Esophagus muscularis mucosa (tissue), 4 donors: ENCODE results near the gene TMA7B. TPM values are rescaled to one million over a fixed set of nuclear protein-coding genes. Genes with fewer than 3 reads are reported as not detected.

Experiments
- DNase-seq: peaks from one replicate; pipeline ENCODE4 v3.0.0-alpha.2; 2017; ENCODE audit errors: extremely low spot score
- H3K27ac ChIP-seq, 4 donors: fragments of 200-600 bp; sonication (generic); replicated peaks in 1 of 4; 1 replicate in 3 of 4; 2 replicates in 1 of 4; pipeline ENCODE4 v1.5.1; 2016 to 2019; ENCODE audit warnings: mild to moderate bottlenecking in 1 of 4
- H3K27me3 ChIP-seq, 4 donors: fragments of 200-600 bp; sonication (generic); one replicate each; pipeline versions ENCODE4 v1.5.1 to v1.6.0; 2016 to 2019
- H3K36me3 ChIP-seq, 4 donors: fragments of 200-600 bp; sonication (generic); one replicate each; pipeline ENCODE4 v1.5.1; 2016 to 2019
- H3K4me1 ChIP-seq, 4 donors: fragments of 200-600 bp; sonication (generic); one replicate each; pipeline ENCODE4 v1.5.1; 2016 to 2019
- H3K4me3 ChIP-seq, 4 donors: fragments of 200-600 bp; sonication (generic); 1 replicate in 2 of 4; 2 replicates in 2 of 4; pipeline ENCODE4 v1.5.1; 2016 to 2019; ENCODE audit warnings: mild to moderate bottlenecking in 4 of 4, moderate library complexity in 1 of 4
- H3K9me3 ChIP-seq, 4 donors: fragments of 200-600 bp; sonication (generic); 1 replicate in 3 of 4; 2 replicates in 1 of 4; pipeline ENCODE4 v1.5.1; 2016 to 2019
- EP300 ChIP-seq: sonication (generic); formaldehyde crosslinking; IDR thresholded peaks from one replicate; pipeline ENCODE4 v1.6.1; 2017; ENCODE audit warnings: antibody characterized with exemption
- POLR2A ChIP-seq: fragments of 450-650 bp; IDR thresholded peaks from one replicate; pipeline ENCODE4 v1.6.1; 2017; ENCODE audit warnings: antibody characterized with exemption, moderate library complexity, mild to moderate bottlenecking, low read depth
- POLR2AphosphoS5 ChIP-seq, 2 donors: sonication (generic); formaldehyde crosslinking; IDR thresholded peaks; one replicate each; pipeline ENCODE4 v1.6.1; 2017; ENCODE audit warnings: antibody characterized with exemption in 2 of 2
- WGBS: methylation state at CpG from one replicate; pipeline ENCODE4 v1.1.5; 2018; 5-methylcytosine and 5-hydroxymethylcytosine counted together
- intact Hi-C: fragments of 100-400 bp; cut with DNase I; formaldehyde crosslinking; loops from one replicate; pipeline ENCODE4 v1.15.1; 2023
- total RNA-seq, 4 donors: library from RNA; depleted of rRNA; stranded (reverse); fragments of >200 nt; gene quantifications; one replicate each; pipeline versions ENCODE4 v1.1.0 to v1.2.1, GENCODE V29; 2016
- TF ChIP-seq, protein P1 (sequence below), 3 experiments: fragments of 200-600 bp in 2 of 3; fragments of 450-650 bp in 1 of 3; sonication (generic) in 2 of 3; IDR thresholded peaks; one replicate each; pipeline ENCODE4 v1.5.1; 2017 to 2019; ENCODE audit warnings: antibody characterized with exemption in 3 of 3, mild to moderate bottlenecking in 2 of 3, moderate library complexity in 1 of 3

The TMA7B gene
- total RNA-seq, 4 donors from 2014 or later: not detected

DNA sequence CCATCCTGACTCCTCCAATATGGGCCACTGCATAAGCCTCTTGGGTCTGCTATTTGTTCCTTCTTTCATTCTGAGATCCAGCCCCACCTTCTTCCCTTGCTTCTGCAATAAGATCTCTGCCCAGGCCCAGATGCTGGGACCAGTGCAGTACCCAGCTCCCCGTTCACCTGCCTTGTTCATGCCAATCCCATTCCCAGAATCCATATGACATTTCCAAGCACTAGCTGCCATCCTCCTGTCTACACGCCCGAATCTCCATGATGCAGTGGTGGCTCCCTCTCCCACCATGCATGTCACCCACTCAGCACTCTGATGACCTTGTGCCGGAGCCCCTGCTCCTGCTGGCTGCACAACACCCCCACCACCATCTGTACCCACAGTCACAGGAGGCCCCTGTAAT lies 23.1 kb downstream of the TMA7B start:
- Histone ChIP-seq H3K27ac (no peak overlapping the region), H3K36me3 (no peaks in the 10 kb centered on the region), H3K9me3 (no peaks in the 10 kb centered on the region), H3K27me3 (peaks cover 0 to 46% (median 0%) of the 10 kb centered on the region in 4 donors), H3K4me3 (no peak overlapping the region), H3K4me1 (no peaks in the 10 kb centered on the region)
- TF ChIP-seq, protein P1, sequence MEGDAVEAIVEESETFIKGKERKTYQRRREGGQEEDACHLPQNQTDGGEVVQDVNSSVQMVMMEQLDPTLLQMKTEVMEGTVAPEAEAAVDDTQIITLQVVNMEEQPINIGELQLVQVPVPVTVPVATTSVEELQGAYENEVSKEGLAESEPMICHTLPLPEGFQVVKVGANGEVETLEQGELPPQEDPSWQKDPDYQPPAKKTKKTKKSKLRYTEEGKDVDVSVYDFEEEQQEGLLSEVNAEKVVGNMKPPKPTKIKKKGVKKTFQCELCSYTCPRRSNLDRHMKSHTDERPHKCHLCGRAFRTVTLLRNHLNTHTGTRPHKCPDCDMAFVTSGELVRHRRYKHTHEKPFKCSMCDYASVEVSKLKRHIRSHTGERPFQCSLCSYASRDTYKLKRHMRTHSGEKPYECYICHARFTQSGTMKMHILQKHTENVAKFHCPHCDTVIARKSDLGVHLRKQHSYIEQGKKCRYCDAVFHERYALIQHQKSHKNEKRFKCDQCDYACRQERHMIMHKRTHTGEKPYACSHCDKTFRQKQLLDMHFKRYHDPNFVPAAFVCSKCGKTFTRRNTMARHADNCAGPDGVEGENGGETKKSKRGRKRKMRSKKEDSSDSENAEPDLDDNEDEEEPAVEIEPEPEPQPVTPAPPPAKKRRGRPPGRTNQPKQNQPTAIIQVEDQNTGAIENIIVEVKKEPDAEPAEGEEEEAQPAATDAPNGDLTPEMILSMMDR (IDR thresholded peaks at IDR 0.05): no peak
- TF ChIP-seq POLR2AphosphoS5 (IDR thresholded peaks at IDR 0.05) (no peak), EP300 (no peak), POLR2A (no peak)
- 95% methylated on average over 4 of the region's 4 CpGs for WGBS
- DNase-seq: no peak
- intact Hi-C loops: no loop called here

DNA sequence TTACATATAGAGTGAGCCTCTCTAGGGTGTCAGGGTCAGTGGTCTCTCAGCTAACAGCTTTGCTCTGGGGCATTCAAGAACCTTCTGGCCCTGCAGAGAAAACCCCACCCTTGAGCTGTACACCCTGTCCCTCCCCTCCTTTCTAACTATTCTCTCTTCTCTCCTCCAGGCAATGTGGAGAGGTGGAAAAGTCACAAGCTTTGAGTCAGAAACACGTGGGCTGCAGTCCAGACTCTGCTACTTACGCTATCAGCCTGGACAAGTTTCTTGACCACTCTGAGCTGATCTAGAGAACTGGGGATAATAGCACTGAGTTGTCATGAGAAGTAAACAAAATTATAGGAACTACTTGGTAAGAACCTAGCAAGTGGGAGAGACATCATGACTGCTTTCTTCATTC lies 23.8 kb downstream of the TMA7B start:
- Histone ChIP-seq H3K4me3 (no peak overlapping the region), H3K9me3 (no peaks in the 10 kb centered on the region), H3K27ac (no peak overlapping the region), H3K4me1 (no peaks in the 10 kb centered on the region), H3K27me3 (peaks cover 0 to 43% (median 0%) of the 10 kb centered on the region in 4 donors), H3K36me3 (no peaks in the 10 kb centered on the region)
- intact Hi-C loops: no loop called here
- no peak for DNase-seq
- TF ChIP-seq EP300: no peak
- TF ChIP-seq POLR2AphosphoS5 (IDR thresholded peaks at IDR 0.05): no peak
- no peak for TF ChIP-seq POLR2A
- TF ChIP-seq, protein P1 (IDR thresholded peaks at IDR 0.05): no peak
- 73% methylated on average over 2 of the region's 2 CpGs for WGBS

DNA sequence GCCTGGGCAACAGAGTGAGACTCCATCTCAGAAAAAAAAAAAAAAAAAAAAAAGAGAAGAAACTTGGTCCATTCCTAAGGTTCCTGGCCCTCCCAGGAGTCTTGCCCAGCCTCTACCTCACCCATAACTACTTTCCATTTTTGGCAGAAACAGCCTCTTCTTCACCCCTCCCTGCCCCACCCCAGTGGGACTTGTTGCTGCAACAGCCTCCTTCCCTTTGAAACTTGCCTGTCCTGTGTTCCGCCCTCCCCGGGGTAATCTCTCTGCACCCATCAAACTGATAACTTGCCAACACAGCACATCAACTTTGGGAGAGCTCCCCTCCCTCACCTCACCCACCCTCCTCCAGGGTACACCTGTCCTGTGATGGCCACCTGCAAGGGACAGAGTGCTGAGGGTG lies 24.5 kb downstream of the TMA7B start:
- intact Hi-C loops: no loop called here
- no peaks in the 10 kb centered on the region for H3K36me3 ChIP-seq
- no peak for DNase-seq
- no peaks in the 10 kb centered on the region for H3K9me3 ChIP-seq
- no peak overlapping the region for H3K27ac ChIP-seq
- 95% methylated on average over 2 of the region's 2 CpGs for WGBS
- TF ChIP-seq POLR2A (no peak), EP300 (no peak), POLR2AphosphoS5 (IDR thresholded peaks at IDR 0.05) (no peak)
- TF ChIP-seq, protein P1 (IDR thresholded peaks at IDR 0.05): no peak
- no peak overlapping the region for H3K4me3 ChIP-seq
- no peaks in the 10 kb centered on the region for H3K4me1 ChIP-seq
- peaks cover 0 to 40% (median 0%) of the 10 kb centered on the region in 4 donors for H3K27me3 ChIP-seq

DNA sequence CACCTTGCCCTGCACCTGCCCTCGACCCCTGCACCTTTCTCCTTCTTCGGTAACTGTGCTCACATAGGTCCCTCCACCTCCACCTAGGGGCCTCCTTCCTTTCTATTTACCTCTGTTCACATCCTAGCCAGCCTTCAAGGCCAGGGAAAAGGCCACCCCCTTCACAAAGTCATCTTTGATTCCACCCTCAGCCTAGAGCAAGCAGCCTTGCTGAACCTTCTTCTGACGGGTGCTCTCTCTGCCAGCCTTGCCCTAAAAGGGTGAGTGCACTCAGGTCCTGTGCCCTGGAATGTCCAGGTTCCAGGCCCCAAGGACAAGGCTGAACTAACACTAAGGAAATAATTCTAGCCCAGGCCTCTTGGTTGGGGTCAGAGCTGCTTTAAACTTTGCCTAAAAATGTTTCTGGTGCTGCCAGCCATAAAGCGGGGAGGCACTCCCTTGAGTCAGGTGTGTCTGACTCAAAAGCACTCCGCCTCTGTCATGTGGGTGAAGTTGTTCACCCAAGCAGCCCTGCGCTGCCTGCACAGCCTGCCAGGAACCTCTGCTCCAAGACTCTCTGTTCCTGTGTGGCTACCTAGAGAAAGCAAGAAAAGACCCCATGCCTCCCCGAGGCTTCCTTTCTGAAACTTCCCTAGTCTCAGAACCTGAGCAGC lies 25.3 kb downstream of the TMA7B start:
- Histone ChIP-seq H3K27me3 (peaks cover 0 to 36% (median 0%) of the 10 kb centered on the region in 4 donors), H3K36me3 (no peaks in the 10 kb centered on the region), H3K4me1 (no peaks in the 10 kb centered on the region), H3K4me3 (no peak overlapping the region), H3K27ac (no peak overlapping the region), H3K9me3 (no peaks in the 10 kb centered on the region)
- 87% methylated on average over 5 of the region's 7 CpGs for WGBS
- intact Hi-C loops: no loop called here
- DNase-seq: no peak
- TF ChIP-seq EP300 (no peak), POLR2A (no peak), POLR2AphosphoS5 (IDR thresholded peaks at IDR 0.05) (no peak)
- TF ChIP-seq, protein P1 (IDR thresholded peaks at IDR 0.05): no peak
